HL-60 (cell line): ENCODE measurements around the gene MARCHF11.

ENCODE experiments used
- DNase-seq, 2 experiments: peaks; one replicate each; pipeline ENCODE4 v3.0.0-alpha.2; 2010 to 2020; ENCODE audit warnings: low read depth in 1 of 2, low spot score in 1 of 2
- H3K27ac ChIP-seq: fragments of 250-450 bp; sonication (Bioruptor Pico); replicated peaks from 2 replicates; pipeline ENCODE4 v1.5.1; 2020; ENCODE audit warnings: mild to moderate bottlenecking, moderate library complexity
- H3K27me3 ChIP-seq: fragments of 250-450 bp; sonication (Bioruptor Pico); 2 replicates; pipeline ENCODE4 v1.5.1; 2021; ENCODE audit warnings: mild to moderate bottlenecking, moderate library complexity; ENCODE audit not compliant: insufficient read depth, poor library complexity, severe bottlenecking
- H3K4me3 ChIP-seq: replicated peaks from 2 replicates; pipeline ENCODE4 v1.5.1; 2011; ENCODE audit warnings: mild to moderate bottlenecking, control low read depth, low read length; ENCODE audit not compliant: insufficient read depth
- GABPA ChIP-seq: IDR thresholded peaks from 2 replicates; pipeline ENCODE4 v1.6.1; 2012; ENCODE audit warnings: low read depth
- POLR2AphosphoS5 ChIP-seq: IDR thresholded peaks from 2 replicates; pipeline ENCODE4 v1.6.1; 2012; ENCODE audit warnings: low read depth
- SPI1 ChIP-seq: IDR thresholded peaks from 2 replicates; pipeline ENCODE4 v1.6.1; 2012; ENCODE audit warnings: low read depth, mild to moderate bottlenecking, borderline replicate concordance
- TF ChIP-seq, protein P1 (sequence below): IDR thresholded peaks from 2 replicates; pipeline ENCODE4 v1.6.1; 2012; ENCODE audit warnings: low read depth; ENCODE audit not compliant: insufficient replicate concordance
- TF ChIP-seq, protein P2 (sequence below): IDR thresholded peaks from one replicate; pipeline ENCODE4 v1.5.1; 2011; ENCODE audit warnings: low read length, control low read depth, inconsistent platforms; ENCODE audit not compliant: insufficient read depth

The MARCHF11 gene

GRCh38 chr5:16051246-16051755 is 128.3 kb downstream of the MARCHF11 start:
- Histone ChIP-seq H3K27ac (no peak overlapping the region), H3K4me3 (no peak overlapping the region), H3K27me3 (no peaks in the 10 kb centered on the region)
- DNase-seq: no peak
- no peak for TF ChIP-seq GABPA
- no peak for TF ChIP-seq POLR2AphosphoS5
- TF ChIP-seq SPI1: no peak

DNA sequence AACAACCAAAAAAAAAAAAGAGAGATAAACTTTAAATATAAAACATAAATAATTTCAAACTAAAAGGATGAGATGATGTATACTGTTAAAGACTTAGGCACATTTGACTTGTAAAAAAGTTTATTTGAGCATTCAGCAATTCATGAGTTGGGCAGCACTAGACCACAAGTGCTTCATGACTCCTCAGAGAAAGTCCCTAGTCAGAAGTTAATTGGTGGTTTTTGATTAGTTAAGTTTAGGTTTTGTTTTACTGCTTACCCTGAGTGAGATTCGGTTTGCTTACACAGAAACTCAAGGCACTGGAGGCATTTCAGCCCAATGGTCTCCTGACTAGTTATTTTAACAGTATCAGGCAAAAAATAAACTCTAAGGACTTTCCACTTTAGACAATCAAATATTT is 129.2 kb downstream of the MARCHF11 start:
- TF ChIP-seq POLR2AphosphoS5 (no peak), SPI1 (no peak), GABPA (no peak)
- TF ChIP-seq, protein P1, sequence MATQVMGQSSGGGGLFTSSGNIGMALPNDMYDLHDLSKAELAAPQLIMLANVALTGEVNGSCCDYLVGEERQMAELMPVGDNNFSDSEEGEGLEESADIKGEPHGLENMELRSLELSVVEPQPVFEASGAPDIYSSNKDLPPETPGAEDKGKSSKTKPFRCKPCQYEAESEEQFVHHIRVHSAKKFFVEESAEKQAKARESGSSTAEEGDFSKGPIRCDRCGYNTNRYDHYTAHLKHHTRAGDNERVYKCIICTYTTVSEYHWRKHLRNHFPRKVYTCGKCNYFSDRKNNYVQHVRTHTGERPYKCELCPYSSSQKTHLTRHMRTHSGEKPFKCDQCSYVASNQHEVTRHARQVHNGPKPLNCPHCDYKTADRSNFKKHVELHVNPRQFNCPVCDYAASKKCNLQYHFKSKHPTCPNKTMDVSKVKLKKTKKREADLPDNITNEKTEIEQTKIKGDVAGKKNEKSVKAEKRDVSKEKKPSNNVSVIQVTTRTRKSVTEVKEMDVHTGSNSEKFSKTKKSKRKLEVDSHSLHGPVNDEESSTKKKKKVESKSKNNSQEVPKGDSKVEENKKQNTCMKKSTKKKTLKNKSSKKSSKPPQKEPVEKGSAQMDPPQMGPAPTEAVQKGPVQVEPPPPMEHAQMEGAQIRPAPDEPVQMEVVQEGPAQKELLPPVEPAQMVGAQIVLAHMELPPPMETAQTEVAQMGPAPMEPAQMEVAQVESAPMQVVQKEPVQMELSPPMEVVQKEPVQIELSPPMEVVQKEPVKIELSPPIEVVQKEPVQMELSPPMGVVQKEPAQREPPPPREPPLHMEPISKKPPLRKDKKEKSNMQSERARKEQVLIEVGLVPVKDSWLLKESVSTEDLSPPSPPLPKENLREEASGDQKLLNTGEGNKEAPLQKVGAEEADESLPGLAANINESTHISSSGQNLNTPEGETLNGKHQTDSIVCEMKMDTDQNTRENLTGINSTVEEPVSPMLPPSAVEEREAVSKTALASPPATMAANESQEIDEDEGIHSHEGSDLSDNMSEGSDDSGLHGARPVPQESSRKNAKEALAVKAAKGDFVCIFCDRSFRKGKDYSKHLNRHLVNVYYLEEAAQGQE: no peak
- TF ChIP-seq, protein P2, sequence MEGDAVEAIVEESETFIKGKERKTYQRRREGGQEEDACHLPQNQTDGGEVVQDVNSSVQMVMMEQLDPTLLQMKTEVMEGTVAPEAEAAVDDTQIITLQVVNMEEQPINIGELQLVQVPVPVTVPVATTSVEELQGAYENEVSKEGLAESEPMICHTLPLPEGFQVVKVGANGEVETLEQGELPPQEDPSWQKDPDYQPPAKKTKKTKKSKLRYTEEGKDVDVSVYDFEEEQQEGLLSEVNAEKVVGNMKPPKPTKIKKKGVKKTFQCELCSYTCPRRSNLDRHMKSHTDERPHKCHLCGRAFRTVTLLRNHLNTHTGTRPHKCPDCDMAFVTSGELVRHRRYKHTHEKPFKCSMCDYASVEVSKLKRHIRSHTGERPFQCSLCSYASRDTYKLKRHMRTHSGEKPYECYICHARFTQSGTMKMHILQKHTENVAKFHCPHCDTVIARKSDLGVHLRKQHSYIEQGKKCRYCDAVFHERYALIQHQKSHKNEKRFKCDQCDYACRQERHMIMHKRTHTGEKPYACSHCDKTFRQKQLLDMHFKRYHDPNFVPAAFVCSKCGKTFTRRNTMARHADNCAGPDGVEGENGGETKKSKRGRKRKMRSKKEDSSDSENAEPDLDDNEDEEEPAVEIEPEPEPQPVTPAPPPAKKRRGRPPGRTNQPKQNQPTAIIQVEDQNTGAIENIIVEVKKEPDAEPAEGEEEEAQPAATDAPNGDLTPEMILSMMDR: no peak
- DNase-seq: no peak
- no peak overlapping the region for H3K27ac ChIP-seq
- no peaks in the 10 kb centered on the region for H3K27me3 ChIP-seq
- H3K4me3 ChIP-seq: no peak overlapping the region

- Histone ChIP-seq H3K4me3 (no peak overlapping the region), H3K27ac (no peak overlapping the region), H3K27me3 (no peaks in the 10 kb centered on the region)
- TF ChIP-seq POLR2AphosphoS5 (no peak), SPI1 (no peak)
- DNase-seq: no peak
Observed at GRCh38 chr5:16049761-16050160, 129.8 kb downstream of the MARCHF11 start.

- TF ChIP-seq POLR2AphosphoS5 (no peak), SPI1 (no peak), GABPA (no peak)
- TF ChIP-seq, protein P2: no peak
- TF ChIP-seq, protein P1: no peak
- H3K27ac ChIP-seq: no peak overlapping the region
- no peak for DNase-seq
- H3K4me3 ChIP-seq: no peak overlapping the region
- H3K27me3 ChIP-seq: no peaks in the 10 kb centered on the region
Observed at GRCh38 chr5:16048132-16048531, 131.5 kb downstream of the MARCHF11 start.
